ENCODE measurements around the gene TGFBR3.
"Not testable (repeated sequence)": the region's sequence is repeated elsewhere in the genome, so short reads cannot be mapped to it uniquely, and the experiment has no call there.

DNA sequence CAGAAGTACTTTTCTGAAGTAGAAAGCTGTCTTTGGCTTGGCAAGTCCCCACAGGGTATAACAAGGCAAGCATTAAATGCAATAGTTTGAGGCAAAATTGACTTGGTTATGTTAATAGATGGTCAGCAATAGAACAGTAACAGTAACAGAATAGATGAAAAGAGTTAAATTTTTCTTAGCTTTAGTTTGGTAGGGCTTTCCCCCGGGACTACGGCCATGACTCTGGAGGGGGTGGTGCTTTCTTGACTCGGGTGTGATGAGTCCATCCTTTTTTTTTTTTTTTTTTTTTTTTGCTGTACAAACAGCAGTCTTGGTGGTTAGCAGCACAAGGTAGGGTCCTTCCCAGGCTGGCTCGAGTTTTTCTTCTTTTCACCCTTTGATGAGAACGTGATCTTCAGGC, 219.3 kb downstream of the TGFBR3 start:
- TF ChIP-seq ZNF768, ZBTB20 (tag by site-specific recombination; IDR thresholded peaks at IDR 0.05): not testable (repeated sequence)
- TF ChIP-seq, protein P1, sequence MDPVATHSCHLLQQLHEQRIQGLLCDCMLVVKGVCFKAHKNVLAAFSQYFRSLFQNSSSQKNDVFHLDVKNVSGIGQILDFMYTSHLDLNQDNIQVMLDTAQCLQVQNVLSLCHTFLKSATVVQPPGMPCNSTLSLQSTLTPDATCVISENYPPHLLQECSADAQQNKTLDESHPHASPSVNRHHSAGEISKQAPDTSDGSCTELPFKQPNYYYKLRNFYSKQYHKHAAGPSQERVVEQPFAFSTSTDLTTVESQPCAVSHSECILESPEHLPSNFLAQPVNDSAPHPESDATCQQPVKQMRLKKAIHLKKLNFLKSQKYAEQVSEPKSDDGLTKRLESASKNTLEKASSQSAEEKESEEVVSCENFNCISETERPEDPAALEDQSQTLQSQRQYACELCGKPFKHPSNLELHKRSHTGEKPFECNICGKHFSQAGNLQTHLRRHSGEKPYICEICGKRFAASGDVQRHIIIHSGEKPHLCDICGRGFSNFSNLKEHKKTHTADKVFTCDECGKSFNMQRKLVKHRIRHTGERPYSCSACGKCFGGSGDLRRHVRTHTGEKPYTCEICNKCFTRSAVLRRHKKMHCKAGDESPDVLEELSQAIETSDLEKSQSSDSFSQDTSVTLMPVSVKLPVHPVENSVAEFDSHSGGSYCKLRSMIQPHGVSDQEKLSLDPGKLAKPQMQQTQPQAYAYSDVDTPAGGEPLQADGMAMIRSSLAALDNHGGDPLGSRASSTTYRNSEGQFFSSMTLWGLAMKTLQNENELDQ (tag by site-specific recombination; IDR thresholded peaks at IDR 0.05; ENCODE audit: low read depth): not testable (repeated sequence)
- TF ChIP-seq, protein P2, sequence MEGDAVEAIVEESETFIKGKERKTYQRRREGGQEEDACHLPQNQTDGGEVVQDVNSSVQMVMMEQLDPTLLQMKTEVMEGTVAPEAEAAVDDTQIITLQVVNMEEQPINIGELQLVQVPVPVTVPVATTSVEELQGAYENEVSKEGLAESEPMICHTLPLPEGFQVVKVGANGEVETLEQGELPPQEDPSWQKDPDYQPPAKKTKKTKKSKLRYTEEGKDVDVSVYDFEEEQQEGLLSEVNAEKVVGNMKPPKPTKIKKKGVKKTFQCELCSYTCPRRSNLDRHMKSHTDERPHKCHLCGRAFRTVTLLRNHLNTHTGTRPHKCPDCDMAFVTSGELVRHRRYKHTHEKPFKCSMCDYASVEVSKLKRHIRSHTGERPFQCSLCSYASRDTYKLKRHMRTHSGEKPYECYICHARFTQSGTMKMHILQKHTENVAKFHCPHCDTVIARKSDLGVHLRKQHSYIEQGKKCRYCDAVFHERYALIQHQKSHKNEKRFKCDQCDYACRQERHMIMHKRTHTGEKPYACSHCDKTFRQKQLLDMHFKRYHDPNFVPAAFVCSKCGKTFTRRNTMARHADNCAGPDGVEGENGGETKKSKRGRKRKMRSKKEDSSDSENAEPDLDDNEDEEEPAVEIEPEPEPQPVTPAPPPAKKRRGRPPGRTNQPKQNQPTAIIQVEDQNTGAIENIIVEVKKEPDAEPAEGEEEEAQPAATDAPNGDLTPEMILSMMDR (tag by site-specific recombination; IDR thresholded peaks at IDR 0.05): not testable (repeated sequence)
